Testis (tissue), 3 donors: Measurements from ENCODE around the gene SMURF1. TPM values are rescaled to one million over a fixed set of nuclear protein-coding genes. Genes with fewer than 3 reads are reported as not detected.

Experiments used
- DNase-seq: peaks from one replicate; pipeline ENCODE4 v3.0.0-alpha.2; 2019
- H3K27ac ChIP-seq, 2 donors: fragments of 200-600 bp; sonication (generic); one replicate each; pipeline ENCODE4 v1.5.1; 2019
- H3K27me3 ChIP-seq: fragments of 200-600 bp; sonication (generic); one replicate; pipeline ENCODE4 v1.5.1; 2019
- H3K36me3 ChIP-seq: fragments of 200-600 bp; sonication (generic); one replicate; pipeline ENCODE4 v1.5.1; 2017; ENCODE audit warnings: low read depth; ENCODE audit errors: missing control alignments
- H3K4me1 ChIP-seq: fragments of 200-600 bp; sonication (generic); one replicate; pipeline ENCODE4 v1.5.1; 2019
- H3K4me3 ChIP-seq, 2 donors: fragments of 200-600 bp; sonication (generic); one replicate each; pipeline ENCODE4 v1.5.1; 2017 to 2019
- H3K9me3 ChIP-seq: fragments of 200-600 bp; sonication (generic); one replicate; pipeline ENCODE4 v1.5.1; 2017
- POLR2A ChIP-seq: fragments of 450-650 bp; IDR thresholded peaks from one replicate; pipeline ENCODE4 v1.6.1; 2017; ENCODE audit warnings: antibody characterized with exemption, mild to moderate bottlenecking, moderate library complexity
- WGBS, 2 donors: methylation state at CpG; one replicate each; pipeline ENCODE4 v1.1.5; 2018; 5-methylcytosine and 5-hydroxymethylcytosine counted together
- intact Hi-C: fragments of 100-400 bp; cut with DNase I; formaldehyde crosslinking; loops from one replicate; pipeline ENCODE4 v1.15.1; 2023; ENCODE audit warnings: low total_unique reads
- polyA plus RNA-seq: library from polyadenylated mRNA; stranded (reverse); fragments of 350-450 nt; fragmentation: Illumina TruSeq; extraction: RNeasy Lipid Tissue Mini Kit (QIAGEN cat#74804); gene quantifications from one replicate; pipeline ENCODE4 v1.2.3, GENCODE V29; 2014; ENCODE audit warnings: low read depth, low replicate concordance; ENCODE audit not compliant: insufficient read depth
- total RNA-seq, 2 donors: library from RNA; depleted of rRNA; stranded (reverse); fragments of >200 nt; gene quantifications; one replicate each; pipeline ENCODE4 v1.2.3, GENCODE V29; 2016
- TF ChIP-seq, protein P1 (sequence below), 3 experiments: fragments of 450-650 bp in 2 of 3; fragments of 200-600 bp in 1 of 3; sonication (generic) in 1 of 3; IDR thresholded peaks; one replicate each; pipeline ENCODE4 v1.5.1; 2016 to 2019; ENCODE audit warnings: antibody characterized with exemption in 3 of 3, mild to moderate bottlenecking in 2 of 3, moderate library complexity in 1 of 3

The SMURF1 gene
- total and polyA plus RNA-seq, 3 donors from 2014 or later = 34.5 to 79.5 (median 46.9) TPM

GRCh38 chr7:99008181-99008631 is 135.7 kb downstream of the SMURF1 start:
- Histone ChIP-seq H3K4me3 (no peak overlapping the region), H3K4me1 (no peaks in the 10 kb centered on the region), H3K27ac (no peak overlapping the region), H3K9me3 (no peaks in the 10 kb centered on the region), H3K36me3 (no peaks in the 10 kb centered on the region), H3K27me3 (no peaks in the 10 kb centered on the region)
- WGBS, 2 donors = 96 to 97% methylated on average over 23 of the region's 23 CpGs
- DNase-seq = no peak
- intact Hi-C loops = no loop called here
- TF ChIP-seq POLR2A = no peak
- TF ChIP-seq, protein P1, sequence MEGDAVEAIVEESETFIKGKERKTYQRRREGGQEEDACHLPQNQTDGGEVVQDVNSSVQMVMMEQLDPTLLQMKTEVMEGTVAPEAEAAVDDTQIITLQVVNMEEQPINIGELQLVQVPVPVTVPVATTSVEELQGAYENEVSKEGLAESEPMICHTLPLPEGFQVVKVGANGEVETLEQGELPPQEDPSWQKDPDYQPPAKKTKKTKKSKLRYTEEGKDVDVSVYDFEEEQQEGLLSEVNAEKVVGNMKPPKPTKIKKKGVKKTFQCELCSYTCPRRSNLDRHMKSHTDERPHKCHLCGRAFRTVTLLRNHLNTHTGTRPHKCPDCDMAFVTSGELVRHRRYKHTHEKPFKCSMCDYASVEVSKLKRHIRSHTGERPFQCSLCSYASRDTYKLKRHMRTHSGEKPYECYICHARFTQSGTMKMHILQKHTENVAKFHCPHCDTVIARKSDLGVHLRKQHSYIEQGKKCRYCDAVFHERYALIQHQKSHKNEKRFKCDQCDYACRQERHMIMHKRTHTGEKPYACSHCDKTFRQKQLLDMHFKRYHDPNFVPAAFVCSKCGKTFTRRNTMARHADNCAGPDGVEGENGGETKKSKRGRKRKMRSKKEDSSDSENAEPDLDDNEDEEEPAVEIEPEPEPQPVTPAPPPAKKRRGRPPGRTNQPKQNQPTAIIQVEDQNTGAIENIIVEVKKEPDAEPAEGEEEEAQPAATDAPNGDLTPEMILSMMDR (IDR thresholded peaks at IDR 0.05) = no peak

GRCh38 chr7:99006739-99007424 is 137.0 kb downstream of the SMURF1 start:
- 90 to 93% methylated on average over 11 of the region's 11 CpGs for WGBS, 2 donors
- TF ChIP-seq, protein P1 (IDR thresholded peaks at IDR 0.05) = no peak
- no peak for TF ChIP-seq POLR2A
- Histone ChIP-seq H3K4me3 (no peak overlapping the region), H3K27ac (no peak overlapping the region), H3K36me3 (no peaks in the 10 kb centered on the region), H3K9me3 (no peaks in the 10 kb centered on the region), H3K27me3 (no peaks in the 10 kb centered on the region), H3K4me1 (no peaks in the 10 kb centered on the region)
- peak; percentile 10 for DNase-seq
- intact Hi-C loops = no loop called here

GRCh38 chr7:99005776-99006175 is 138.1 kb downstream of the SMURF1 start:
- Histone ChIP-seq H3K36me3 (no peaks in the 10 kb centered on the region), H3K4me3 (no peak overlapping the region), H3K27ac (no peak overlapping the region), H3K9me3 (no peaks in the 10 kb centered on the region), H3K4me1 (no peaks in the 10 kb centered on the region), H3K27me3 (no peaks in the 10 kb centered on the region)
- TF ChIP-seq, protein P1 (IDR thresholded peaks at IDR 0.05) = no peak
- no peak for TF ChIP-seq POLR2A
- WGBS, 2 donors = 81 to 93% methylated on average over 15 of the region's 15 CpGs
- DNase-seq = peak; percentile 24
- intact Hi-C loops = no loop called here

DNA sequence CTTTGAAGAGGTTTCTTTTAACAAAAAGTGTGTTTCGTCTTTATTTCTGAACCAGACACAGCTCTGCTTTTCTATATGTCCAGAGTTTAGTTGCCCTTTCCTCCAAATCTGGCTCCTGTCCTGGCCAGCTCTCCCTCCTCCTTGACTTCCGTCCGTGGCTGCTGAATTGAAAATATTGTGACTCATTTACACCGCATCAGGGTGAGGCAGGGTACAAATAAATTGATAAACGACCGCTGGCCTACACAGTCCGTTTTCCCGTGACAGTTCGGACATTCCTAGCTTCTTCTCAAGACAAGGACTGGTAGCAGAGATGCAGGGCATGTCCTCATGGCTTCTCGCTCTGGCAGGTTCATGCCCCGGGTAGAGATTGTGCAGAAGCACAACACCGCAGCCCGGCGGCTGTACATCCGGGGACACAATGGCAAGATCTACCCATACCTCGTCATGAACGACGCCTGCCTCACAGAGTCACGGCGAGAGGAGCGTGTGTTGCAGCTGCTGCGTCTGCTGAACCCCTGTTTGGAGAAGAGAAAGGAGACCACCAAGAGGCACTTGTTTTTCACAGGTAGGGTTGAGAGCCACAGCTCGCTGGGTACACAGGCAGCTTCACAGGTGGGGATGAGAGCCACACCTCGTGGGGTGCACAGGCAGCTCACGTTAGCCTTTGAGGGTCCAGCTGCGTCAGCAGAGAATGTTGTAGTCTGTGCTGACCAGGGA is 139.0 kb downstream of the SMURF1 start:
- Histone ChIP-seq H3K4me3 (no peak overlapping the region), H3K27ac (no peak overlapping the region), H3K4me1 (no peaks in the 10 kb centered on the region), H3K9me3 (no peaks in the 10 kb centered on the region), H3K36me3 (no peaks in the 10 kb centered on the region), H3K27me3 (no peaks in the 10 kb centered on the region)
- no peak for TF ChIP-seq POLR2A
- TF ChIP-seq, protein P1 (IDR thresholded peaks at IDR 0.05) = no peak
- peak; percentile 8 for DNase-seq
- 95% methylated on average over 19 to 26 of the region's 26 CpGs for WGBS, 2 donors
- intact Hi-C loops = no loop called here
